Kidney (tissue), 14 donors: ENCODE results near the gene FXYD4. TPM values are rescaled to one million over a fixed set of nuclear protein-coding genes. Genes with fewer than 3 reads are reported as not detected.
"Not testable (repeated sequence)": the region's sequence is repeated elsewhere in the genome, so short reads cannot be mapped to it uniquely, and the experiment has no call there.

ENCODE experiments used
- DNase-seq, 5 donors: peaks; one replicate each; pipeline ENCODE4 v3.0.0-alpha.2; 2013 to 2020
- FAIRE-seq: peaks from 2 replicates; lab custom pipeline; 2012; peaks lifted over from hg19 to GRCh38; lab: Jason Lieb, UNC
- H3K27ac ChIP-seq, 2 donors: one replicate each; pipeline ENCODE4 v1.7.0; 2013; ENCODE audit warnings: low read depth in 2 of 2, low read length in 2 of 2, inconsistent platforms in 1 of 2
- H3K27me3 ChIP-seq: one replicate; pipeline ENCODE4 v1.7.1; 2013; ENCODE audit warnings: low read length, inconsistent platforms; ENCODE audit not compliant: control insufficient read depth, insufficient read depth
- H3K36me3 ChIP-seq, 3 donors: one replicate each; pipeline versions ENCODE4 v1.7.0 to v1.7.1; 2013; ENCODE audit warnings: low read length in 3 of 3, control low read depth in 1 of 3, inconsistent platforms in 1 of 3; ENCODE audit not compliant: insufficient read depth in 3 of 3, control insufficient read depth in 2 of 3
- H3K4me1 ChIP-seq, 3 donors: one replicate each; pipeline versions ENCODE4 v1.7.0 to v1.7.1; 2013; ENCODE audit warnings: low read length in 3 of 3, inconsistent platforms in 1 of 3, low read depth in 1 of 3; ENCODE audit not compliant: control insufficient read depth in 2 of 3, insufficient read depth in 2 of 3
- H3K4me3 ChIP-seq, 3 donors: one replicate each; pipeline versions ENCODE4 v1.7.0 to v1.8.1; 2013; ENCODE audit warnings: low read length in 3 of 3, control low read depth in 1 of 3, inconsistent platforms in 1 of 3
- H3K9ac ChIP-seq, 3 donors: one replicate each; pipeline versions ENCODE4 v1.7.0 to v1.7.1; 2013; ENCODE audit warnings: low read length in 3 of 3, control low read depth in 1 of 3, inconsistent platforms in 1 of 3
- H3K9me3 ChIP-seq, 3 donors: one replicate each; pipeline versions ENCODE4 v1.7.0 to v1.7.1; 2013; ENCODE audit warnings: low read length in 3 of 3, control low read depth in 1 of 3, inconsistent platforms in 1 of 3; ENCODE audit not compliant: control insufficient read depth in 2 of 3, insufficient read depth in 1 of 3
- CTCF ChIP-seq: IDR thresholded peaks from 3 replicates; pipeline ENCODE4 v1.5.1; 2012; ENCODE audit warnings: mild to moderate bottlenecking, moderate library complexity, borderline replicate concordance; ENCODE audit not compliant: insufficient read depth; ENCODE audit errors: extremely low read depth
- intact Hi-C: fragments of 100-400 bp; cut with DNase I; formaldehyde crosslinking; loops from one replicate; pipeline ENCODE4 v1.11.1; 2022
- polyA plus RNA-seq: library from polyadenylated mRNA; stranded (reverse); fragments of 350-450 nt; fragmentation: Illumina TruSeq; extraction: RNeasy Lipid Tissue Mini Kit (QIAGEN cat#74804); gene quantifications from one replicate; pipeline ENCODE4 v1.2.3, GENCODE V29; 2014; ENCODE audit warnings: low read depth, low replicate concordance; ENCODE audit not compliant: insufficient read depth
- total RNA-seq: library from RNA; stranded (reverse); fragmentation: NEBNext Ultra II Directional; extraction: Animal tissue kit (Norgen Biotek cat#: 25700); gene quantifications from one replicate; pipeline ENCODE4 v1.2.1, GENCODE V29; 2021
- donor health status: control.
- donor health status: control.
- donor health status: control.
- donor health status: control.
- donor health status: control.
- donor health status: DM: yes; HTN: yes; CAD: no.
- donor health status: Normal renal cell carcinoma (clear cell type).

The FXYD4 gene
- total and polyA plus RNA-seq, 2 donors from 2014 or later: 109 to 392 TPM

- intact Hi-C loops: no loop called here
- no peak overlapping the region for H3K4me3 ChIP-seq
- no peak overlapping the region for H3K27ac ChIP-seq
- no peaks in the 10 kb centered on the region for H3K36me3 ChIP-seq
- H3K9me3 ChIP-seq: no peaks in the 10 kb centered on the region
- peaks cover 0 to 4% (median 0%) of the 10 kb centered on the region in 3 donors for H3K4me1 ChIP-seq
- DNase-seq (no peak), FAIRE-seq (no peak)
- no peak overlapping the region for H3K9ac ChIP-seq
- no peak for TF ChIP-seq CTCF
- H3K27me3 ChIP-seq: no peaks in the 10 kb centered on the region
These were observed 43.5 kb upstream of the FXYD4 start for GRCh38 chr10:43327986-43328385.

DNA sequence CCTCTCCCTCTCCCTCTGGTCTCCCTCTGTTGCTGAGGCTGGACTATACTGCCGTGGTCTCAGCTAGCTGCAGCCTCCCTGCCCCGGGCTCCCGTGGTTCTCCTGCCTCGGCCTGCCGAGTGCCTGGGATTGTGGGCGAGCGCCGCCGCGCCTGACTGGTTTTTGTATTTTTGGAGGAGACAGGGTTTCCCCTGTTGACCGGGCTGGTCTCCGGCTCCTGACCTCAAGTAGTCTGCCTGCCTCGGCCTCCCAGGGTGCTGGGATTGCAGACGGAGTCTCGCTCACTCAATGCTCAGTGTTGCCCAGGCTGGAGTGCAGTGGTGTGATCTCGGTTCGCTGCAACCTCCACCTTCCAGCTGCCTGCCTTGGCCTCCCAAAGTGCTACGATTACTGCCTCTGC, 42.6 kb upstream of the FXYD4 start:
- intact Hi-C loops, H3K4me3 ChIP-seq, H3K36me3 ChIP-seq, H3K9me3 ChIP-seq, H3K9ac ChIP-seq, H3K27me3 ChIP-seq, H3K4me1 ChIP-seq, FAIRE-seq, H3K27ac ChIP-seq: not testable (repeated sequence)
- DNase-seq: peak in 1 of 5 donors; percentile 51

DNA sequence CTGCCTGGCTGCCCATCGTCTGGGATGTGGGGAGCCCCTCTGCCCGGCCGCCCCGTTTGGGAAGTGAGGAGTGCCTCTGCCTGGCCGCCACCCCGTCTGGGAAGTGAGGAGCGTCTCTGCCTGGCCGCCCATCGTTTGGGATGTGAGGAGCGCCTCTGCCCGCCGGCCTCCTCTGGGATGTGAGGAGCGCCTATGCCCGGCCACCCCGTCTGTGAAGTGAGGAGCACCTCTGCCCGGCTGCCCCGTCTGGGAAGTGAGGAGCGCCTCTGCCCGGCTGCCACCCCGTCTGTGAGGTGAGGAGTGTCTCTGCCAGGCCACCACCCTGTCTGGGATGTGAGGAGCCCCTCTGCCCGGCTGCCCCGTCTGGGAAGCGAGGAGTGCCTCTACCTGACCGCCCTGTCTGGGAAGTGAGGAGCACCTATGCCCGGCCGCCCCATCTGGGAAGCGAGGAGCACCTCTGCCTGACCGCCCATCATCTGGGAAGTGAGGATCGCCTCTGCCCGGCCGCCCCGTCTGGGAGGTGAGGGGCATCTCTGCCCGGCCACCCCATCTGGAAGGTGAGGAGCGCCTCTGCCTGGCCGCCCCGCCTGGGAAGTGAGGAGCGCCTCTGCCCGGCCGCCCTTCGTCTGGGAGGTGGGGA, 42.1 kb upstream of the FXYD4 start:
- H3K9me3 ChIP-seq, H3K27ac ChIP-seq, DNase-seq, H3K9ac ChIP-seq, FAIRE-seq, H3K36me3 ChIP-seq, H3K4me1 ChIP-seq, intact Hi-C loops, H3K4me3 ChIP-seq, H3K27me3 ChIP-seq: not testable (repeated sequence)

- FAIRE-seq, H3K27ac ChIP-seq, DNase-seq, H3K36me3 ChIP-seq, H3K9me3 ChIP-seq, H3K9ac ChIP-seq, H3K27me3 ChIP-seq, intact Hi-C loops, H3K4me1 ChIP-seq, H3K4me3 ChIP-seq: not testable (repeated sequence)
These were observed 41.2 kb upstream of the FXYD4 start for GRCh38 chr10:43330049-43330823.

DNA sequence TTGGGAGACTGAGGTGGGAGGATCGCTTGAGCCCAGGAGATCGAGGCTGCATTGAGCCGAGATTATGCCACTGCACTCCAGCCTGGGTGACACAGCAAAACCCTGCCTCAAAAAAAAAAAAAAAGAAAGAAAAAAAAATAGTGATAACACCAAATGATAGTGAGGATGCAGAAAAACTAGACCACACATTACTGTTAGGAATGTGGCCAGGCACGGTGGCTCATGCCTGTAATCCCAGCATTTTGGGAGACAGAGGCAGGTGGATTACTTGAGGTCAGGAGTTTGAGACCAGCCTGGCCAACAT, 40.7 kb upstream of the FXYD4 start:
- H3K4me3 ChIP-seq, DNase-seq, H3K27me3 ChIP-seq, H3K27ac ChIP-seq, H3K4me1 ChIP-seq, H3K9ac ChIP-seq, H3K9me3 ChIP-seq, intact Hi-C loops, FAIRE-seq, H3K36me3 ChIP-seq: not testable (repeated sequence)
